ENCODE results near the gene ZNF219.
"Not testable (repeated sequence)": the region's sequence is repeated elsewhere in the genome, so short reads cannot be mapped to it uniquely, and the experiment has no call there.

The ZNF219 gene

GRCh38 chr14:21041676-21042433 lies 56.6 kb downstream of the ZNF219 start, which contains the start of gene RNASE7:
Gene RNASE7, plus strand, starts transcription at chr14:21042362. Its CDS starts 631 bp downstream, at chr14:21042993.
- DNase-seq (ENCODE audit: extremely low read depth, insufficient read length), result no peak
- H3K4me3 ChIP-seq (replicated peaks; ENCODE audit: low read depth, low read length), result no peak within 1 kb of the TSS
- TF ChIP-seq CTCF (IDR thresholded peaks at IDR 0.05; ENCODE audit: insufficient read depth, low read length, poor library complexity, severe bottlenecking), result no peak
- no peaks in the 10 kb centered on the region for H3K36me3 ChIP-seq (ENCODE audit: control insufficient read depth, insufficient read depth, low read length)
- no peaks in the 10 kb centered on the region; the same call in none of the 2 replicates for H3K27me3 ChIP-seq (replicated peaks; ENCODE audit: control insufficient read depth, insufficient read depth, low read length)

GRCh38 chr14:21040941-21041340 lies 57.5 kb downstream of the ZNF219 start:
- not testable (repeated sequence) for H3K27me3 ChIP-seq (replicated peaks; ENCODE audit: control insufficient read depth, insufficient read depth, low read length); H3K4me3 ChIP-seq (replicated peaks; ENCODE audit: low read depth, low read length); H3K36me3 ChIP-seq (ENCODE audit: control insufficient read depth, insufficient read depth, low read length); DNase-seq (ENCODE audit: extremely low read depth, insufficient read length)

GRCh38 chr14:21040370-21040925 lies 58.0 kb downstream of the ZNF219 start:
- H3K36me3 ChIP-seq (ENCODE audit: control insufficient read depth, insufficient read depth, low read length), result no peaks in the 10 kb centered on the region
- no peak for DNase-seq (ENCODE audit: extremely low read depth, insufficient read length)

More at GRCh38 chr14:21040370-21040925, 58.0 kb downstream of the ZNF219 start:
- H3K4me3 ChIP-seq (replicated peaks; ENCODE audit: low read depth, low read length), result no peak overlapping the region
- no peak for TF ChIP-seq CTCF (IDR thresholded peaks at IDR 0.05; ENCODE audit: insufficient read depth, low read length, poor library complexity, severe bottlenecking)
- no peaks in the 10 kb centered on the region; the same call in 1 of the 2 replicates for H3K27me3 ChIP-seq (replicated peaks; ENCODE audit: control insufficient read depth, insufficient read depth, low read length)

Data from GM06990 (cell line).